Measurements from ENCODE around the gene FSCN2. TPM values are rescaled to one million over a fixed set of nuclear protein-coding genes. Genes with fewer than 3 reads are reported as not detected.

The FSCN2 gene
- total and polyA plus RNA-seq, 2 donors (not counting 3 experiments of a cell fraction or from before 2014, with no cell fraction given), result 0.32 to 0.71 TPM

DNA sequence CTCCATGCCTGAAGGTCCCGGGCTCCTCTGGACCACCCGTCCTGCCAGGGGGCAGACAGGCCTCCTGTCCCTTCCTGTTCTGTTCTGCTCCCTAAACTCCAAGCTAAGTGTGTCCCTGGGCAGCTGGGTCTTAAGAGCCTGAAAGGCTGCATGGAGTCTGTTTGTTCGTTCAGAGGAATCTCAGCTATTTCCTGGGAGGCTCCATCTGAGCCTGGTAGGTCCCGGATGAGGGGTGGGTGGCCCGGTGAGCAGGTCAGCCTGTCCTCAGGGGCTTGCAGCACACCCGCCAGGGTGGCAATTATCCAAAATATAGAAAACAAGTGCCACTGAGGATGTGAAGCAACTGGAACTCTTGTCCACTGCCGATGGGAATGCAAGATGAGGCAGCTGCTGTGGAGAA, 28.1 kb upstream of the FSCN2 start:
- no peak overlapping the region for H2AFZ ChIP-seq (ENCODE audit: low read depth, low read length)

More for the DNA sequence above, 28.1 kb upstream of the FSCN2 start:
- Histone ChIP-seq H3K9ac (replicated peaks; ENCODE audit: extremely low read depth, insufficient read depth, low read length) (no peak overlapping the region), H3K9me1 (replicated peaks; ENCODE audit: control insufficient read depth, extremely low read depth, insufficient read depth, low read length) (no peaks in the 10 kb centered on the region), H3K4me3 (replicated peaks in 1 of 3; ENCODE audit: insufficient read depth in 1 of 3, low read depth in 1 of 3, low read length in 3 of 3) (no peak overlapping the region), H3K27me3 (ENCODE audit: control insufficient read depth in 2 of 2, insufficient read depth in 2 of 2, low read length in 2 of 2) (peaks cover 2 to 4% of the 10 kb centered on the region in 2 experiments), H3K36me3 (ENCODE audit: control insufficient read depth in 2 of 2, extremely low read depth in 1 of 2, insufficient read depth in 2 of 2, low read length in 2 of 2) (no peaks in the 10 kb centered on the region), H4K20me1 (replicated peaks; ENCODE audit: control insufficient read depth, extremely low read depth, insufficient read depth, low read length) (no peaks in the 10 kb centered on the region), H3K79me2 (ENCODE audit: control insufficient read depth, insufficient read depth, low read length) (no peaks in the 10 kb centered on the region), H3K4me1 (ENCODE audit: control insufficient read depth, extremely low read depth, insufficient read depth, low read length) (no peaks in the 10 kb centered on the region), H3K4me2 (ENCODE audit: insufficient read depth, low read length) (no peak overlapping the region), H3K9me3 (replicated peaks; ENCODE audit: control insufficient read depth, insufficient read depth, low read length) (no peaks in the 10 kb centered on the region), H3K27ac (ENCODE audit: insufficient read depth, low read depth, low read length) (no peak overlapping the region)
- dilution Hi-C loops (cut with MboI; ENCODE audit: extremely low pct_ligation_motif_present, low sequenced_read_pairs), result no loop called here
- no peak for FAIRE-seq
- intact Hi-C loops (cut with micrococcal nuclease), result no loop called here
- POLR2A ChIA-PET, result interaction anchor here (0.5 kb wide), 1 partner anchor 238 kb away, joined by 3 read pairs; no protein-coding TSS in a partner anchor
- TF ChIP-seq FOS (IDR thresholded peaks at IDR 0.05; ENCODE audit: borderline replicate concordance, insufficient read depth, low read length), result no peak
- no peak for TF ChIP-seq MYC (IDR thresholded peaks at IDR 0.05; ENCODE audit: low read depth, low read length)
- TF ChIP-seq GATA2 (IDR thresholded peaks at IDR 0.05; ENCODE audit: insufficient read depth, insufficient read length, low read depth, low read length), result no peak
- TF ChIP-seq EZH2 (IDR thresholded peaks at IDR 0.05; ENCODE audit: borderline replicate concordance, low read depth, low read length, severe bottlenecking), result no peak
- TF ChIP-seq, protein P1, sequence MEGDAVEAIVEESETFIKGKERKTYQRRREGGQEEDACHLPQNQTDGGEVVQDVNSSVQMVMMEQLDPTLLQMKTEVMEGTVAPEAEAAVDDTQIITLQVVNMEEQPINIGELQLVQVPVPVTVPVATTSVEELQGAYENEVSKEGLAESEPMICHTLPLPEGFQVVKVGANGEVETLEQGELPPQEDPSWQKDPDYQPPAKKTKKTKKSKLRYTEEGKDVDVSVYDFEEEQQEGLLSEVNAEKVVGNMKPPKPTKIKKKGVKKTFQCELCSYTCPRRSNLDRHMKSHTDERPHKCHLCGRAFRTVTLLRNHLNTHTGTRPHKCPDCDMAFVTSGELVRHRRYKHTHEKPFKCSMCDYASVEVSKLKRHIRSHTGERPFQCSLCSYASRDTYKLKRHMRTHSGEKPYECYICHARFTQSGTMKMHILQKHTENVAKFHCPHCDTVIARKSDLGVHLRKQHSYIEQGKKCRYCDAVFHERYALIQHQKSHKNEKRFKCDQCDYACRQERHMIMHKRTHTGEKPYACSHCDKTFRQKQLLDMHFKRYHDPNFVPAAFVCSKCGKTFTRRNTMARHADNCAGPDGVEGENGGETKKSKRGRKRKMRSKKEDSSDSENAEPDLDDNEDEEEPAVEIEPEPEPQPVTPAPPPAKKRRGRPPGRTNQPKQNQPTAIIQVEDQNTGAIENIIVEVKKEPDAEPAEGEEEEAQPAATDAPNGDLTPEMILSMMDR (IDR thresholded peaks at IDR 0.05; ENCODE audit: extremely low read depth in 1 of 2, insufficient read depth in 1 of 2, low read depth in 1 of 2, low read length in 2 of 2), result no peak
- TF ChIP-seq, protein P2, sequence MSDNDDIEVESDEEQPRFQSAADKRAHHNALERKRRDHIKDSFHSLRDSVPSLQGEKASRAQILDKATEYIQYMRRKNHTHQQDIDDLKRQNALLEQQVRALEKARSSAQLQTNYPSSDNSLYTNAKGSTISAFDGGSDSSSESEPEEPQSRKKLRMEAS (IDR thresholded peaks at IDR 0.05; ENCODE audit: insufficient read depth, insufficient read length), result no peak
- no peak for TF ChIP-seq POLR2A (IDR thresholded peaks at IDR 0.05; ENCODE audit: low read depth, low read length)
- TF ChIP-seq POLR2AphosphoS5 (IDR thresholded peaks at IDR 0.05; ENCODE audit: insufficient read depth, low read depth, low read length), result no peak
- TF ChIP-seq JUN (IDR thresholded peaks at IDR 0.05; ENCODE audit: borderline replicate concordance, insufficient read depth, insufficient read length, low read depth), result no peak
- CTCF ChIA-PET, result interaction anchor here (1.0 to 1.1 kb wide), 3 partner anchors 9 to 19 kb away, joined by 3 read pairs; no protein-coding TSS in a partner anchor
- no peak for DNase-seq (ENCODE audit: low read depth, low spot score)
- BruUV-seq (replicated peaks), result no TSS peak

Measured in endothelial cell of umbilical vein (primary cell).